OCI-LY1 (cell line): Measurements from ENCODE around the gene RAD9B.

ENCODE experiments used
- H2AFZ ChIP-seq: fragments of 200-600 bp; sonication (generic), shearing (Covaris generic); 2 replicates; pipeline ENCODE4 v1.6.0; 2014; ENCODE audit warnings: antibody characterized with exemption, mild to moderate bottlenecking, low read length
- H3F3A ChIP-seq: fragments of 200-600 bp; sonication (generic), shearing (Covaris generic); 2 replicates; pipeline ENCODE4 v1.6.0; 2014; ENCODE audit warnings: mild to moderate bottlenecking, antibody characterized with exemption, low read length, moderate library complexity; ENCODE audit not compliant: insufficient read depth
- H3K27ac ChIP-seq: fragments of 200-600 bp; sonication (generic); 2 replicates; pipeline ENCODE4 v1.5.1; 2014; ENCODE audit warnings: low read length, mixed run types, mild to moderate bottlenecking, low read depth; ENCODE audit not compliant: poor library complexity, severe bottlenecking
- H3K27me3 ChIP-seq: fragments of 200-600 bp; sonication (generic); 2 replicates; pipeline ENCODE4 v1.6.0; 2014; ENCODE audit warnings: antibody characterized with exemption, mild to moderate bottlenecking, low read length, moderate library complexity; ENCODE audit not compliant: insufficient read depth
- H3K36me3 ChIP-seq: fragments of 200-600 bp; sonication (generic); 2 replicates; pipeline ENCODE4 v1.6.1; 2014; ENCODE audit warnings: mild to moderate bottlenecking, antibody characterized with exemption, low read length, moderate library complexity, mixed read lengths; ENCODE audit not compliant: insufficient read depth
- H3K4me1 ChIP-seq: fragments of 200-600 bp; sonication (generic); 2 replicates; pipeline ENCODE4 v1.5.1; 2014; ENCODE audit warnings: mild to moderate bottlenecking, low read length, moderate library complexity; ENCODE audit not compliant: insufficient read depth, severe bottlenecking
- H3K4me2 ChIP-seq: fragments of 200-600 bp; sonication (generic), shearing (Covaris generic); 2 replicates; pipeline ENCODE4 v1.6.1; 2014; ENCODE audit warnings: low read length
- H3K4me3 ChIP-seq: fragments of 200-600 bp; sonication (generic); 2 replicates; pipeline ENCODE4 v1.5.1; 2014; ENCODE audit warnings: low read length, low read depth, mild to moderate bottlenecking, mixed read lengths; ENCODE audit not compliant: poor library complexity, severe bottlenecking
- H3K79me2 ChIP-seq: fragments of 200-600 bp; shearing (Covaris generic); 2 replicates; pipeline ENCODE4 v1.6.1; 2016; ENCODE audit warnings: mixed run types, low read length, mixed read lengths; ENCODE audit not compliant: insufficient read depth
- H3K9ac ChIP-seq: fragments of 200-600 bp; sonication (generic), shearing (Covaris generic); 2 replicates; pipeline ENCODE4 v1.6.1; 2014; ENCODE audit warnings: mild to moderate bottlenecking, low read length, mixed read lengths
- H3K9me2 ChIP-seq: fragments of 200-600 bp; sonication (generic), shearing (Covaris generic); 2 replicates; pipeline ENCODE4 v1.6.1; 2014; ENCODE audit warnings: low read depth, mild to moderate bottlenecking, low read length, mixed read lengths
- H3K9me3 ChIP-seq: fragments of 200-600 bp; shearing (Covaris generic); 2 replicates; pipeline ENCODE4 v1.6.1; 2014; ENCODE audit warnings: low read length, mixed read lengths
- H4K20me1 ChIP-seq: fragments of 200-600 bp; sonication (generic), shearing (Covaris generic); 2 replicates; pipeline ENCODE4 v1.6.0; 2016; ENCODE audit warnings: mild to moderate bottlenecking, low read length; ENCODE audit not compliant: insufficient read depth
- CTCF ChIP-seq: fragments of 200-600 bp; sonication (generic), shearing (Covaris generic); IDR thresholded peaks from 2 replicates; pipeline ENCODE4 v1.5.1; 2017; ENCODE audit warnings: mild to moderate bottlenecking, antibody characterized with exemption, low read length, moderate library complexity, mixed read lengths
- EZH2 ChIP-seq: fragments of 200-600 bp; sonication (generic), shearing (Covaris generic); IDR thresholded peaks from 2 replicates; pipeline ENCODE4 v1.8.0; 2017; ENCODE audit warnings: borderline replicate concordance, mixed run types, mild to moderate bottlenecking, antibody characterized with exemption, low read length, moderate library complexity, mixed read lengths

RAD9B gene

GRCh38 chr12:110468214-110469048, 33.7 kb upstream of the RAD9B start, which contains the start of the genes FAM216A and GPN3:
Gene FAM216A (plus strand): TSS chr12:110468845. CDS start chr12:110468876, 31 bp downstream.
Gene GPN3 (minus strand): TSS chr12:110468257. CDS start chr12:110468203, 54 bp downstream.
- Histone ChIP-seq H2AFZ (no peak within 1 kb of the TSS), H3K27me3 (no peaks in the 10 kb centered on the region), H3K36me3 (peaks cover 8% of the 10 kb centered on the region; the same call in 1 of the 2 replicates), H3K9me2 (no peaks in the 10 kb centered on the region), H3F3A (no peaks in the 10 kb centered on the region), H3K4me1 (peaks cover 17% of the 10 kb centered on the region), H3K9me3 (no peaks in the 10 kb centered on the region), H3K27ac (peak within 1 kb of the TSS; percentile 91), H3K9ac (peak within 1 kb of the TSS; percentile 99), H4K20me1 (no peaks in the 10 kb centered on the region), H3K79me2 (peaks cover 10% of the 10 kb centered on the region), H3K4me2 (peak within 1 kb of the TSS; percentile 77), H3K4me3 (peak within 1 kb of the TSS; percentile 93)
- no peak for TF ChIP-seq EZH2
- no peak for TF ChIP-seq CTCF

GRCh38 chr12:110475426-110475825, 26.7 kb upstream of the RAD9B start:
- peaks cover 9% of the 10 kb centered on the region for H3K36me3 ChIP-seq
- no peaks in the 10 kb centered on the region for H3K79me2 ChIP-seq
- H3K27ac ChIP-seq, result no peak overlapping the region
- no peaks in the 10 kb centered on the region for H3K9me2 ChIP-seq
- TF ChIP-seq CTCF, result no peak
- TF ChIP-seq EZH2, result no peak
- no peaks in the 10 kb centered on the region for H3F3A ChIP-seq
- H3K4me3 ChIP-seq, result no peak overlapping the region
- no peaks in the 10 kb centered on the region for H3K4me1 ChIP-seq
- no peaks in the 10 kb centered on the region for H3K9me3 ChIP-seq
- no peak overlapping the region for H2AFZ ChIP-seq
- no peaks in the 10 kb centered on the region for H3K27me3 ChIP-seq
- no peak overlapping the region for H3K4me2 ChIP-seq
- H4K20me1 ChIP-seq, result no peaks in the 10 kb centered on the region
- no peak overlapping the region for H3K9ac ChIP-seq

GRCh38 chr12:110498984-110499706, 3.0 kb upstream of the RAD9B start:
- Histone ChIP-seq H3K4me2 (peak overlapping the region; percentile 19; the same call in 1 of the 2 replicates), H3K27me3 (no peaks in the 10 kb centered on the region), H3K9ac (no peak overlapping the region), H4K20me1 (no peaks in the 10 kb centered on the region), H3K4me1 (peaks cover 27% of the 10 kb centered on the region), H3K9me3 (no peaks in the 10 kb centered on the region), H3K79me2 (peaks cover 36% of the 10 kb centered on the region), H3K36me3 (peaks cover 23% of the 10 kb centered on the region), H3F3A (no peaks in the 10 kb centered on the region), H3K9me2 (no peaks in the 10 kb centered on the region), H2AFZ (no peak overlapping the region), H3K27ac (no peak overlapping the region), H3K4me3 (no peak overlapping the region)
- no peak for TF ChIP-seq CTCF
- TF ChIP-seq EZH2, result no peak
